Astrocyte (in vitro differentiated cells and primary cell): Measurements from ENCODE around the gene TBXT. TPM values are rescaled to one million over a fixed set of nuclear protein-coding genes. Genes with fewer than 3 reads are reported as not detected.

Experiments
- DNase-seq: peaks from one replicate; pipeline ENCODE4 v3.0.0-alpha.2; 2010; ENCODE audit warnings: low read depth
- FAIRE-seq: peaks from 2 replicates; lab custom pipeline; 2011; peaks lifted over from hg19 to GRCh38; lab: Jason Lieb, UNC
- H2AFZ ChIP-seq: 2 replicates; pipeline ENCODE4 v1.6.0; 2012; ENCODE audit warnings: low read depth, low read length, inconsistent platforms
- H3K27ac ChIP-seq: 2 replicates; pipeline ENCODE4 v1.5.1; 2011; ENCODE audit warnings: low read depth, low read length, inconsistent platforms
- H3K27me3 ChIP-seq: 2 replicates; pipeline ENCODE4 v1.6.0; 2011; ENCODE audit warnings: low read length, inconsistent platforms; ENCODE audit not compliant: insufficient read depth
- H3K36me3 ChIP-seq: 2 replicates; pipeline ENCODE4 v1.5.1; 2011; ENCODE audit warnings: low read length, inconsistent platforms; ENCODE audit not compliant: insufficient read depth
- H3K4me1 ChIP-seq: 2 replicates; pipeline ENCODE4 v1.5.1; 2011; ENCODE audit warnings: low read length, inconsistent platforms; ENCODE audit not compliant: insufficient read depth
- H3K4me2 ChIP-seq: 2 replicates; pipeline ENCODE4 v1.6.0; 2012; ENCODE audit warnings: low read length, inconsistent platforms
- H3K4me3 ChIP-seq: 2 replicates; pipeline ENCODE4 v1.5.1; 2011; ENCODE audit warnings: low read depth, mild to moderate bottlenecking, low read length, inconsistent platforms; ENCODE audit not compliant: insufficient read depth
- H3K79me2 ChIP-seq: 2 replicates; pipeline ENCODE4 v1.6.0; 2012; ENCODE audit warnings: mild to moderate bottlenecking, low read length, inconsistent platforms; ENCODE audit not compliant: insufficient read depth
- H3K9ac ChIP-seq: 2 replicates; pipeline ENCODE4 v1.6.0; 2012; ENCODE audit warnings: mild to moderate bottlenecking, low read length, inconsistent platforms
- H3K9me3 ChIP-seq: 2 replicates; pipeline ENCODE4 v1.5.1; 2012; ENCODE audit warnings: low read depth, mild to moderate bottlenecking, low read length, inconsistent platforms; ENCODE audit not compliant: insufficient read depth
- H4K20me1 ChIP-seq: 2 replicates; pipeline ENCODE4 v1.6.0; 2012; ENCODE audit warnings: low read length, inconsistent platforms; ENCODE audit not compliant: insufficient read depth
- H3K27ac Mint-ChIP-seq: one replicate; pipeline ENCODE4 v1.8.0; 2021; ENCODE audit warnings: mild to moderate bottlenecking, mixed read lengths; ENCODE audit not compliant: unreplicated experiment
- H3K27me3 Mint-ChIP-seq: one replicate; pipeline ENCODE4 v1.8.0; 2021; ENCODE audit warnings: low read depth, mixed read lengths; ENCODE audit not compliant: unreplicated experiment
- H3K36me3 Mint-ChIP-seq: one replicate; pipeline ENCODE4 v1.8.0; 2021; ENCODE audit warnings: low read depth, mixed read lengths; ENCODE audit not compliant: unreplicated experiment
- H3K4me1 Mint-ChIP-seq: one replicate; pipeline ENCODE4 v1.8.0; 2021; ENCODE audit warnings: low read depth, mixed read lengths; ENCODE audit not compliant: unreplicated experiment
- H3K4me3 Mint-ChIP-seq: one replicate; pipeline ENCODE4 v1.8.0; 2021; ENCODE audit warnings: mild to moderate bottlenecking, moderate library complexity, mixed read lengths; ENCODE audit not compliant: unreplicated experiment
- H3K9me3 Mint-ChIP-seq: one replicate; pipeline ENCODE4 v1.8.0; 2021; ENCODE audit warnings: mild to moderate bottlenecking, mixed read lengths; ENCODE audit not compliant: unreplicated experiment
- EZH2 ChIP-seq: IDR thresholded peaks from 2 replicates; pipeline ENCODE4 v1.6.1; 2012; ENCODE audit warnings: mild to moderate bottlenecking, low read length, inconsistent platforms; ENCODE audit not compliant: insufficient read depth
- total RNA-seq: library from RNA; stranded (reverse); gene quantifications from 2 replicates; pipeline ENCODE4 v1.2.1, GENCODE V29; 2021
- TF ChIP-seq, protein P1 (sequence below): IDR thresholded peaks from 2 replicates; pipeline ENCODE4 v1.5.1; 2011; ENCODE audit warnings: low read depth, mild to moderate bottlenecking, inconsistent platforms, low read length, moderate library complexity; ENCODE audit not compliant: insufficient read depth

TBXT gene
- total RNA-seq, 1 donor from 2014 or later = not detected

DNA sequence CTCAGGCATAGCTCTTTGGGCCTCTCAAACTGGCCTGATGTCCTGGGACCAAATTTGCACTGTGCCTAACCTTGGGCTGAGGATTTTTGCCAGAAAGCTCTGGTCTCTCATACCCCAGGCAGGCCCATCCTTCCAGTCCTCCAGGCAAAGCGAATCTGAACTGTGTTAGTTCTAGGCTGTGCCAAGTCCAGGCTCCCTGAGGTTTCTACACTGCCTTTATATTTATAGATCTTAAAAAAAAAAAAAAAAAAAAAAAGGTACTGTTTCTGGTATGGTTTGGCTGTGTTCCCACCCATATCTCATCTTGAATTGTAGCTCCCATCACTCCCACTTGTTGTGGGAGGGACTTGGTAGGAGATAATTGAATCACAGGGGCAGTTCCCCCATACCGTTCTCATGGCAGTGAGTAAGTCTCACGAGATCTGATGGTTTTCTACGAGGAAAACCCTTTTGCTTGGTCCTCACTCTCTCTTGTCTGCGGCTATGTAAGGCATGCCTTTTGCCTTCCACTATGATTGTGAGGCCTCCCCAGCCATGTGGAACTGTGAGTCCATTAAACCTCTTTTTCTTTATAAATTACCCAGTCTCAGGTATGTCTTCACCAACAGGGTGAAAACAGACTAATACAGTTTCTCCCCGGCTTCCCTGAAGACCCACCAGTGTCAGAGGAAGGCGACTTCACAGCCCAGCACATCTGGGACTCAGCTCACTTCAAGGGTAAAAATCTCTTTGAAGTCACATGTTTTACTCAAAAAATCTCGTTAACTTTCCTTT, 39.0 kb upstream of the TBXT start:
- Mint-ChIP-seq H3K36me3 (no peaks in the 10 kb centered on the region), H3K4me3 (no peak overlapping the region), H3K27ac (no peak overlapping the region), H3K27me3 (peaks cover 12% of the 10 kb centered on the region), H3K9me3 (no peaks in the 10 kb centered on the region), H3K4me1 (no peaks in the 10 kb centered on the region)
- FAIRE-seq (no peak), DNase-seq (no peak)
- no peak for TF ChIP-seq EZH2
- TF ChIP-seq, protein P1, sequence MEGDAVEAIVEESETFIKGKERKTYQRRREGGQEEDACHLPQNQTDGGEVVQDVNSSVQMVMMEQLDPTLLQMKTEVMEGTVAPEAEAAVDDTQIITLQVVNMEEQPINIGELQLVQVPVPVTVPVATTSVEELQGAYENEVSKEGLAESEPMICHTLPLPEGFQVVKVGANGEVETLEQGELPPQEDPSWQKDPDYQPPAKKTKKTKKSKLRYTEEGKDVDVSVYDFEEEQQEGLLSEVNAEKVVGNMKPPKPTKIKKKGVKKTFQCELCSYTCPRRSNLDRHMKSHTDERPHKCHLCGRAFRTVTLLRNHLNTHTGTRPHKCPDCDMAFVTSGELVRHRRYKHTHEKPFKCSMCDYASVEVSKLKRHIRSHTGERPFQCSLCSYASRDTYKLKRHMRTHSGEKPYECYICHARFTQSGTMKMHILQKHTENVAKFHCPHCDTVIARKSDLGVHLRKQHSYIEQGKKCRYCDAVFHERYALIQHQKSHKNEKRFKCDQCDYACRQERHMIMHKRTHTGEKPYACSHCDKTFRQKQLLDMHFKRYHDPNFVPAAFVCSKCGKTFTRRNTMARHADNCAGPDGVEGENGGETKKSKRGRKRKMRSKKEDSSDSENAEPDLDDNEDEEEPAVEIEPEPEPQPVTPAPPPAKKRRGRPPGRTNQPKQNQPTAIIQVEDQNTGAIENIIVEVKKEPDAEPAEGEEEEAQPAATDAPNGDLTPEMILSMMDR = no peak
- Histone ChIP-seq H3K4me1 (no peaks in the 10 kb centered on the region), H3K9me3 (no peaks in the 10 kb centered on the region), H3K79me2 (no peaks in the 10 kb centered on the region), H3K27ac (no peak overlapping the region), H3K4me2 (no peak overlapping the region), H4K20me1 (no peaks in the 10 kb centered on the region), H3K9ac (no peak overlapping the region), H3K27me3 (no peaks in the 10 kb centered on the region), H3K4me3 (no peak overlapping the region), H2AFZ (no peak overlapping the region), H3K36me3 (no peaks in the 10 kb centered on the region)

DNA sequence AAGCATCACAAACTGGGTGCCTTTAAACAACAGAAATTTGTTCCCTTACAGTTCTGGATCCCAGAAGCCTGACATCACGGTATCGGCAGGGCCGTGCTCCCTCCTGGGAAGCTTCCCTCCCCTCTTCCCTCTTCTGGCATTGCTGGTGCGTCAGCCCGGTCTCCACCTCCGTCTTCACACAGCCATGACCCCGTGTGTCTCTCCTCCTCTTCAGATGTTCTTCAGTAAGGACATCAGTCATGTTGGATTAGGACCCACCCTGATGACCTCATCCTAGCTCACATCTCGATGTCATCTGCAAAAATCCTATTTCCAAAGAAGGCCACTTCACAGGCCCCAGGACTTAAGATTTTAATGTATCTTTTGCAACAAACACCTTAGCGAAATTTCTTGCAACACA, 38.4 kb upstream of the TBXT start:
- Histone ChIP-seq H3K9me3 (no peaks in the 10 kb centered on the region), H3K4me2 (no peak overlapping the region), H3K9ac (no peak overlapping the region), H2AFZ (no peak overlapping the region), H3K79me2 (no peaks in the 10 kb centered on the region), H4K20me1 (no peaks in the 10 kb centered on the region), H3K27ac (no peak overlapping the region), H3K4me3 (no peak overlapping the region), H3K36me3 (no peaks in the 10 kb centered on the region), H3K4me1 (no peaks in the 10 kb centered on the region), H3K27me3 (no peaks in the 10 kb centered on the region)
- Mint-ChIP-seq H3K27ac (no peak overlapping the region), H3K27me3 (peaks cover 12% of the 10 kb centered on the region), H3K4me3 (no peak overlapping the region), H3K36me3 (no peaks in the 10 kb centered on the region), H3K9me3 (no peaks in the 10 kb centered on the region), H3K4me1 (no peaks in the 10 kb centered on the region)
- FAIRE-seq = no peak
- TF ChIP-seq, protein P1 = no peak
- no peak for TF ChIP-seq EZH2
- no peak for DNase-seq
